ENCODE data around the gene KMT2A.

- no peak for TF ChIP-seq CTCF (IDR thresholded peaks at IDR 0.05)
- TF ChIP-seq POLR2A (IDR thresholded peaks at IDR 0.05) = no peak
Observed at GRCh38 chr11:118435290-118435892, 901 bp upstream of the KMT2A start.
